CD4-positive, alpha-beta memory T cell (primary cell): ENCODE measurements around the gene EFHD2. TPM values are rescaled to one million over a fixed set of nuclear protein-coding genes. Genes with fewer than 3 reads are reported as not detected.
A peak's percentile ranks its signal among the peaks of the same experiment; 100 is the strongest.

Experiments used
- CTCF ChIA-PET: fragments of 350-600 bp; sonication (Branson Sonifier 250); formaldehyde crosslinking; loops from one replicate; lab custom pipeline; 2021; ENCODE audit warnings: inconsistent platforms; ENCODE audit not compliant: partially characterized antibody; lab: Charles Lee
- POLR2A ChIA-PET: fragments of 350-600 bp; sonication (Branson Sonifier 250); formaldehyde crosslinking; loops from one replicate; lab custom pipeline; 2021; ENCODE audit not compliant: partially characterized antibody; lab: Charles Lee
- DNase-seq, 5 donors: peaks; one replicate each; pipeline versions ENCODE4 v3.0.0 to v3.0.0-alpha.2; 2020 to 2022; ENCODE audit warnings: mixed read lengths in 1 of 5
- H3K27ac ChIP-seq: one replicate; pipeline ENCODE4 v1.7.0; 2013; ENCODE audit warnings: low read depth, low read length
- H3K27me3 ChIP-seq: 2 replicates; pipeline ENCODE4 v1.7.0; 2013; ENCODE audit warnings: mild to moderate bottlenecking, low read length, moderate library complexity; ENCODE audit not compliant: insufficient read depth
- H3K36me3 ChIP-seq: 2 replicates; pipeline ENCODE4 v1.7.0; 2013; ENCODE audit warnings: mild to moderate bottlenecking, low read length, moderate library complexity; ENCODE audit not compliant: insufficient read depth
- H3K4me1 ChIP-seq: 2 replicates; pipeline ENCODE4 v1.7.0; 2013; ENCODE audit warnings: mild to moderate bottlenecking, low read length, moderate library complexity; ENCODE audit not compliant: insufficient read depth
- H3K4me3 ChIP-seq, 2 donors: one replicate each; pipeline ENCODE4 v1.7.0; 2013; ENCODE audit warnings: low read length in 2 of 2, mild to moderate bottlenecking in 1 of 2
- H3K9me3 ChIP-seq, 2 donors: one replicate each; pipeline ENCODE4 v1.7.0; 2013; ENCODE audit warnings: low read length in 2 of 2, control low read depth in 1 of 2; ENCODE audit not compliant: control insufficient read depth in 1 of 2
- H3K27ac Mint-ChIP-seq, 7 donors: one replicate each; pipeline ENCODE4 v1.8.0; 2020 to 2021; ENCODE audit warnings: mixed read lengths in 7 of 7, mild to moderate bottlenecking in 6 of 7, inconsistent platforms in 3 of 7, moderate library complexity in 3 of 7
- H3K27me3 Mint-ChIP-seq, 2 donors: one replicate each; pipeline ENCODE4 v1.8.0; 2020 to 2021; ENCODE audit warnings: mixed read lengths in 2 of 2
- H3K36me3 Mint-ChIP-seq, 2 donors: one replicate each; pipeline ENCODE4 v1.8.0; 2020 to 2021; ENCODE audit warnings: mixed read lengths in 2 of 2, inconsistent platforms in 1 of 2, mild to moderate bottlenecking in 1 of 2
- H3K4me1 Mint-ChIP-seq, 4 donors: one replicate each; pipeline ENCODE4 v1.8.0; 2020 to 2021; ENCODE audit warnings: mixed read lengths in 4 of 4, mild to moderate bottlenecking in 1 of 4
- H3K4me3 Mint-ChIP-seq, 8 donors: one replicate each; pipeline ENCODE4 v1.8.0; 2020 to 2021; ENCODE audit warnings: mixed read lengths in 8 of 8, mild to moderate bottlenecking in 7 of 8, moderate library complexity in 6 of 8, inconsistent platforms in 3 of 8
- H3K9me3 Mint-ChIP-seq, 8 donors: one replicate each; pipeline ENCODE4 v1.8.0; 2020 to 2021; ENCODE audit warnings: mixed read lengths in 8 of 8, mild to moderate bottlenecking in 5 of 8, inconsistent platforms in 3 of 8, moderate library complexity in 1 of 8
- intact Hi-C: fragments of 100-400 bp; cut with micrococcal nuclease; formaldehyde crosslinking; loops from one replicate; pipeline ENCODE4 v1.15.1; 2023
- polyA plus RNA-seq, 2 donors: library from polyadenylated mRNA; unstranded; fragments of 300-500 nt; fragmentation: Illumina TruSeq; gene quantifications; one replicate each; pipeline ENCODE4 v1.2.3, GENCODE V29; 2021
- total RNA-seq, 2 experiments: library from RNA; stranded (reverse); gene quantifications; one replicate each; pipeline ENCODE4 v1.2.3, GENCODE V29; 2021

The EFHD2 gene
- total and polyA plus RNA-seq, 4 experiments from 2014 or later, result 46.4 to 66.7 (median 54.4) TPM

GRCh38 chr1:15420853-15421465 lies 11.3 kb downstream of the EFHD2 start:
- H3K36me3 Mint-ChIP-seq, result peaks cover 12 to 41% of the 10 kb centered on the region in 2 donors
- peaks cover 41% of the 10 kb centered on the region for H3K4me1 ChIP-seq
- no peaks in the 10 kb centered on the region for H3K27me3 Mint-ChIP-seq
- no peaks in the 10 kb centered on the region for H3K36me3 ChIP-seq
- H3K27ac ChIP-seq, result no peak overlapping the region
- ChIA-PET CTCF (interaction anchor here (1.8 to 2.1 kb wide), 2 partner anchors 10 to 98 kb away, joined by 6 to 8 read pairs; no protein-coding TSS in a partner anchor), POLR2A (interaction anchor here (6.2 kb wide), 1 partner anchor 14 kb away, joined by 38 read pairs; the partner anchor contains the start of gene EFHD2)
- no peak overlapping the region for H3K4me3 Mint-ChIP-seq
- H3K9me3 ChIP-seq, result no peaks in the 10 kb centered on the region
- H3K27me3 ChIP-seq, result no peaks in the 10 kb centered on the region
- no peak overlapping the region for H3K4me3 ChIP-seq
- peak overlapping the region; percentile 43 to 91 (median 83) for H3K27ac Mint-ChIP-seq
- intact Hi-C loops, result no loop called here
- H3K4me1 Mint-ChIP-seq, result peaks cover 19 to 50% (median 35%) of the 10 kb centered on the region in 4 donors
- no peaks in the 10 kb centered on the region for H3K9me3 Mint-ChIP-seq
- DNase-seq, result no peak

GRCh38 chr1:15422871-15423270 lies 13.2 kb downstream of the EFHD2 start:
- no peaks in the 10 kb centered on the region for H3K27me3 Mint-ChIP-seq
- peak overlapping the region in 2 of 7 donors; percentile 25 to 84 for H3K27ac Mint-ChIP-seq
- ChIA-PET CTCF (interaction anchor here (0.9 to 2.7 kb wide), 2 partner anchors 10 to 99 kb away, joined by 3 to 10 read pairs; no protein-coding TSS in a partner anchor), POLR2A (no interaction called here)
- peaks cover 21 to 46% of the 10 kb centered on the region in 2 donors for H3K36me3 Mint-ChIP-seq
- no peak overlapping the region for H3K4me3 Mint-ChIP-seq
- Histone ChIP-seq H3K27me3 (no peaks in the 10 kb centered on the region), H3K36me3 (peaks cover 7% of the 10 kb centered on the region), H3K9me3 (no peaks in the 10 kb centered on the region), H3K27ac (no peak overlapping the region), H3K4me1 (peaks cover 22% of the 10 kb centered on the region), H3K4me3 (no peak overlapping the region)
- intact Hi-C loops, result no loop called here
- H3K9me3 Mint-ChIP-seq, result no peaks in the 10 kb centered on the region
- DNase-seq, result no peak
- H3K4me1 Mint-ChIP-seq, result peaks cover 5 to 38% (median 19%) of the 10 kb centered on the region in 4 donors

GRCh38 chr1:15423355-15424077 lies 13.8 kb downstream of the EFHD2 start:
- ChIA-PET POLR2A (no interaction called here), CTCF (interaction anchor here (2.7 kb wide), 1 partner anchor 100 kb away, joined by 10 read pairs; no protein-coding TSS in a partner anchor)
- no peak overlapping the region for H3K27ac ChIP-seq
- no peaks in the 10 kb centered on the region for H3K27me3 Mint-ChIP-seq
- DNase-seq, result no peak
- no peak overlapping the region for H3K4me3 Mint-ChIP-seq
- peak overlapping the region in 5 of 7 donors; percentile 6 to 85 (median 52) for H3K27ac Mint-ChIP-seq
- H3K36me3 Mint-ChIP-seq, result peaks cover 21 to 52% of the 10 kb centered on the region in 2 donors
- no peaks in the 10 kb centered on the region for H3K9me3 ChIP-seq
- H3K4me1 Mint-ChIP-seq, result peaks cover 5 to 35% (median 18%) of the 10 kb centered on the region in 4 donors
- H3K4me1 ChIP-seq, result peaks cover 20% of the 10 kb centered on the region
- peaks cover 9% of the 10 kb centered on the region for H3K36me3 ChIP-seq
- H3K9me3 Mint-ChIP-seq, result no peaks in the 10 kb centered on the region
- H3K4me3 ChIP-seq, result no peak overlapping the region
- intact Hi-C loops, result no loop called here
- no peaks in the 10 kb centered on the region for H3K27me3 ChIP-seq

GRCh38 chr1:15424146-15424667 lies 14.5 kb downstream of the EFHD2 start:
- Mint-ChIP-seq H3K4me3 (no peak overlapping the region), H3K36me3 (peaks cover 21 to 52% of the 10 kb centered on the region in 2 donors), H3K9me3 (no peaks in the 10 kb centered on the region), H3K4me1 (peaks cover 5 to 30% (median 13%) of the 10 kb centered on the region in 4 donors), H3K27ac (peak overlapping the region in 6 of 7 donors; percentile 24 to 85 (median 77)), H3K27me3 (no peaks in the 10 kb centered on the region)
- Histone ChIP-seq H3K36me3 (peaks cover 9% of the 10 kb centered on the region), H3K4me1 (peaks cover 13% of the 10 kb centered on the region), H3K4me3 (no peak overlapping the region), H3K9me3 (no peaks in the 10 kb centered on the region), H3K27me3 (no peaks in the 10 kb centered on the region), H3K27ac (no peak overlapping the region)
- POLR2A ChIA-PET, result no interaction called here
- intact Hi-C loops, result no loop called here
- CTCF ChIA-PET, result interaction anchor here (1.1 to 2.7 kb wide), 2 partner anchors 10 to 100 kb away, joined by 3 to 10 read pairs; no protein-coding TSS in a partner anchor
- DNase-seq, result no peak

GRCh38 chr1:15424981-15425380 lies 15.3 kb downstream of the EFHD2 start:
- no peak for DNase-seq
- H3K27me3 ChIP-seq, result no peaks in the 10 kb centered on the region
- intact Hi-C loops, result no loop called here
- H3K27ac Mint-ChIP-seq, result peak overlapping the region in 3 of 7 donors; percentile 13 to 84 (median 42)
- H3K4me3 ChIP-seq, result no peak overlapping the region
- H3K27ac ChIP-seq, result no peak overlapping the region
- no peaks in the 10 kb centered on the region for H3K9me3 ChIP-seq
- H3K9me3 Mint-ChIP-seq, result no peaks in the 10 kb centered on the region
- CTCF ChIA-PET, result interaction anchor here (1.1 to 14.3 kb wide), 2 partner anchors 10 to 103 kb away, joined by 3 to 274 read pairs; no protein-coding TSS in a partner anchor
- H3K36me3 Mint-ChIP-seq, result peaks cover 19 to 54% of the 10 kb centered on the region in 2 donors
- H3K36me3 ChIP-seq, result peaks cover 9% of the 10 kb centered on the region
- H3K4me3 Mint-ChIP-seq, result no peak overlapping the region
- peaks cover 3 to 24% (median 11%) of the 10 kb centered on the region in 4 donors for H3K4me1 Mint-ChIP-seq
- H3K27me3 Mint-ChIP-seq, result no peaks in the 10 kb centered on the region
- POLR2A ChIA-PET, result interaction anchor here (1.5 kb wide), 1 partner anchor 101 kb away, joined by 3 read pairs; no protein-coding TSS in a partner anchor
- H3K4me1 ChIP-seq, result peaks cover 6% of the 10 kb centered on the region

- H3K4me1 ChIP-seq, result peaks cover 6% of the 10 kb centered on the region
- H3K36me3 ChIP-seq, result peaks cover 9% of the 10 kb centered on the region
- Mint-ChIP-seq H3K4me1 (peaks cover 0 to 23% (median 8%) of the 10 kb centered on the region in 4 donors), H3K9me3 (no peaks in the 10 kb centered on the region), H3K4me3 (no peak overlapping the region), H3K27me3 (no peaks in the 10 kb centered on the region), H3K36me3 (peaks cover 16 to 56% of the 10 kb centered on the region in 2 donors), H3K27ac (peak overlapping the region in 5 of 7 donors; percentile 22 to 87 (median 82))
- DNase-seq, result no peak
- POLR2A ChIA-PET, result interaction anchor here (1.5 kb wide), 1 partner anchor 102 kb away, joined by 3 read pairs; no protein-coding TSS in a partner anchor
- no peaks in the 10 kb centered on the region for H3K9me3 ChIP-seq
- no peak overlapping the region for H3K4me3 ChIP-seq
- CTCF ChIA-PET, result interaction anchor here (14.3 kb wide), 1 partner anchor 103 kb away, joined by 274 read pairs; no protein-coding TSS in a partner anchor
- intact Hi-C loops, result no loop called here
- H3K27me3 ChIP-seq, result no peaks in the 10 kb centered on the region
- no peak overlapping the region for H3K27ac ChIP-seq
Measured at GRCh38 chr1:15425521-15425920, 15.8 kb downstream of the EFHD2 start.
